Vagina (tissue), 2 donors: Measurements from ENCODE around the gene ATP5IF1.

Experiments used
- POLR2A ChIP-seq, 2 donors: fragments of 450-650 bp; IDR thresholded peaks; one replicate each; pipeline ENCODE4 v1.6.1; 2017; ENCODE audit warnings: antibody characterized with exemption in 2 of 2, mild to moderate bottlenecking in 2 of 2, moderate library complexity in 2 of 2
- POLR2AphosphoS5 ChIP-seq, 2 donors: sonication (generic); formaldehyde crosslinking; IDR thresholded peaks; one replicate each; pipeline ENCODE4 v1.9.0; 2017; ENCODE audit warnings: antibody characterized with exemption in 2 of 2, mild to moderate bottlenecking in 2 of 2, low read depth in 1 of 2; ENCODE audit not compliant: insufficient read depth in 1 of 2
- TF ChIP-seq, protein P1 (sequence below), 3 experiments: fragments of 450-650 bp in 2 of 3; fragments of 200-600 bp in 1 of 3; sonication (generic) in 1 of 3; IDR thresholded peaks; one replicate each; pipeline ENCODE4 v1.5.1; 2017 to 2019; ENCODE audit warnings: antibody characterized with exemption in 3 of 3, mild to moderate bottlenecking in 2 of 3, moderate library complexity in 2 of 3

DNA sequence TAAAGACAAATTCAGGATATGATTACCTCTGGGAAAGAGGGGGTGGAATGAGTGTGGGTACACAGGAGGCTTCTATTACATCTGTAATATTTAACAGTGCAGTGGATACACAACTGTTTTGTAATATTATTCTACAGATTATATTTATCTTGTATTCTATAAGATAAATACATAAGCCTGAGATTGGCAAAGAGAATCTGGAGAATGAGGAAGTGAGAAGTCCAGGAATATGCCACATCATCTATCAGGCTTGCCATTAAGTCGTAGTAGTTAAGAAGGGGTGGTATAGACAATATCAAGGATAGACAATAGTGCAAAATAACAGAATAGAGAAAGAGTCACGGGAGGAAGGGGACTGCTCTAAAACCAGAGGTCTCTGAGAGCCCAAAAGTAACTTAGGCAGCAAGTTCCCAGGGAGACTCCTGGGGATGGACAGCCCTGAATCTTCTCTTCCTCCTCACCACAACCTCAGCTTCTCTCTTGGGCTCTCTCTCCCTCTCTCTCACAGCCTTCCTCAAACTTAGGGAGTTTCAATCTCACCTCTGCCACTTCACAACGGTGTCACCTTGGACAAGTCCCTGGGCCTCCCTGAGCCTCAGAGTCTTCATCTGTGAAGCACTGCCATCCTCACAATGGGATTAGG, 45.5 kb upstream of the ATP5IF1 start:
- TF ChIP-seq POLR2AphosphoS5 (IDR thresholded peaks at IDR 0.05; ENCODE audit: insufficient read depth in 1 of 2, low read depth in 1 of 2) = no peak
- TF ChIP-seq, protein P1, sequence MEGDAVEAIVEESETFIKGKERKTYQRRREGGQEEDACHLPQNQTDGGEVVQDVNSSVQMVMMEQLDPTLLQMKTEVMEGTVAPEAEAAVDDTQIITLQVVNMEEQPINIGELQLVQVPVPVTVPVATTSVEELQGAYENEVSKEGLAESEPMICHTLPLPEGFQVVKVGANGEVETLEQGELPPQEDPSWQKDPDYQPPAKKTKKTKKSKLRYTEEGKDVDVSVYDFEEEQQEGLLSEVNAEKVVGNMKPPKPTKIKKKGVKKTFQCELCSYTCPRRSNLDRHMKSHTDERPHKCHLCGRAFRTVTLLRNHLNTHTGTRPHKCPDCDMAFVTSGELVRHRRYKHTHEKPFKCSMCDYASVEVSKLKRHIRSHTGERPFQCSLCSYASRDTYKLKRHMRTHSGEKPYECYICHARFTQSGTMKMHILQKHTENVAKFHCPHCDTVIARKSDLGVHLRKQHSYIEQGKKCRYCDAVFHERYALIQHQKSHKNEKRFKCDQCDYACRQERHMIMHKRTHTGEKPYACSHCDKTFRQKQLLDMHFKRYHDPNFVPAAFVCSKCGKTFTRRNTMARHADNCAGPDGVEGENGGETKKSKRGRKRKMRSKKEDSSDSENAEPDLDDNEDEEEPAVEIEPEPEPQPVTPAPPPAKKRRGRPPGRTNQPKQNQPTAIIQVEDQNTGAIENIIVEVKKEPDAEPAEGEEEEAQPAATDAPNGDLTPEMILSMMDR (IDR thresholded peaks at IDR 0.05) = no peak
- TF ChIP-seq POLR2A (IDR thresholded peaks at IDR 0.05) = no peak
